HFFc6 (cell line): ENCODE data around the gene MTA1. TPM values are rescaled to one million over a fixed set of nuclear protein-coding genes. Genes with fewer than 3 reads are reported as not detected.

Source experiments
- DNase-seq: peaks from one replicate; pipeline ENCODE4 v3.0.0-alpha.2; 2018
- H3K27ac Mint-ChIP-seq: 2 replicates; pipeline ENCODE4 v1.8.0; 2020; ENCODE audit warnings: mild to moderate bottlenecking, mixed read lengths
- H3K27me3 Mint-ChIP-seq: 2 replicates; pipeline ENCODE4 v1.8.0; 2021; ENCODE audit warnings: mild to moderate bottlenecking, moderate library complexity, mixed read lengths; ENCODE audit not compliant: insufficient read depth
- H3K36me3 Mint-ChIP-seq: 2 replicates; pipeline ENCODE4 v1.8.0; 2021; ENCODE audit warnings: low read depth, mixed read lengths
- H3K4me1 Mint-ChIP-seq: 2 replicates; pipeline ENCODE4 v1.8.0; 2020; ENCODE audit warnings: low read depth, mixed read lengths
- H3K4me3 Mint-ChIP-seq: 2 replicates; pipeline ENCODE4 v1.8.0; 2020; ENCODE audit warnings: mild to moderate bottlenecking, moderate library complexity, mixed read lengths
- H3K9me3 Mint-ChIP-seq: 2 replicates; pipeline ENCODE4 v1.8.0; 2020; ENCODE audit warnings: mild to moderate bottlenecking, mixed read lengths
- CTCF ChIP-seq: fragments of 200-600 bp; sonication (generic); IDR thresholded peaks from 2 replicates; pipeline ENCODE4 v1.5.0; 2021; ENCODE audit warnings: antibody characterized with exemption, mild to moderate bottlenecking
- total RNA-seq, 6 experiments: library from RNA; stranded (reverse); fragmentation: NEBNext Ultra II Directional; extraction: Animal tissue kit (Norgen Biotek cat#: 25700); gene quantifications; 2 replicates in 1 of 6; 3 replicates in 5 of 6; pipeline ENCODE4 v1.2.3, GENCODE V29; 2021

The MTA1 gene
- total RNA-seq, 6 experiments from 2014 or later = 67.5 to 71.3 (median 69.2) TPM

DNA sequence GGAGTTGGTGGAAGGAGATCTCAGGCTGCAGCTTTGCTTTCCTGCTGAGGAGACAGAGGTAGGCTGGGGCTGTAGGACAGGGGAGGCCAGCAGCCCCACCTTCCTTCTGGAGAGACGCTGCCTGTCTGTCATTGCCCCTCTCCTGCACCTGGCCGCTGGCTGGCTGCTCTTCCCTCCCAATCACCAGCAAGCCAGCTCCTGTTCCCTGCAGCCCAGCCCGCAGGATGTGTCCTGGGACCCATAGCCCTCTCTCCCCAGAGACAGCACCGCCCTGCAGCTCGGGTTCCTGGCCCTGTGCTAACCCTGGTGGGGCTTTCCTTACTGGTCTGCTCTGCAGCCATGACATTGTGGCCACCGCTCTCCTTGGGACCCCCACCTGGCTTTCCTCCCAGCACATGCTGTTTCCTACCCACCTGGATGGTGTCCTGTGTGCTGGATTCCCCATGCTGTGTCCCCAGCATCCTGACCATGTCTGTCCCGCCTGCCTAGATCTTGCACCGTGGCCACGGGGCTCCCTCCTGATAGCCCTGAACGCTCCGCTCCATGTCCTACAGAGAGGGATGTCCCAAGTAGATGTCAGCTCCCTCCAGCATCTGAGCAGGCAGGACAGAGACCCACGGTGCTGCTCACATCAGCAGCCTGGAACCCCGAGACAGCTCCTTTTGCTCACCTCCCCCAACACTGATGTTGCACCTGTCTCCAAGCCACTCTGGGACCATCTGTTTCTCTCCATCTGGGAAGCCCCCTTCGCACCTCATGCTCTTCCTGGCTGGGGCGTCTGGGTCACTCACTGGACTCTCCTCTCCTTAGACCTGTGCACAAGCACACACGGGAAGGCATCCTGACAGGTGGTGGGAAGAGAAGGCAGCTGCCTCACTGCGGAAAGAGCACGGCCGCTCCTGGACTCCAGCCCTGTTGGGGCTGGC is 1.1 kb upstream of the MTA1 start:
- H3K27ac Mint-ChIP-seq = peak overlapping the region; percentile 58
- peaks cover 3% of the 10 kb centered on the region; the same call in 1 of the 2 replicates for H3K27me3 Mint-ChIP-seq
- no peak for TF ChIP-seq CTCF
- DNase-seq = no peak
- H3K36me3 Mint-ChIP-seq = no peaks in the 10 kb centered on the region
- H3K4me3 Mint-ChIP-seq = peak overlapping the region; percentile 76
- H3K4me1 Mint-ChIP-seq = peaks cover 21% of the 10 kb centered on the region
- H3K9me3 Mint-ChIP-seq = no peaks in the 10 kb centered on the region

DNA sequence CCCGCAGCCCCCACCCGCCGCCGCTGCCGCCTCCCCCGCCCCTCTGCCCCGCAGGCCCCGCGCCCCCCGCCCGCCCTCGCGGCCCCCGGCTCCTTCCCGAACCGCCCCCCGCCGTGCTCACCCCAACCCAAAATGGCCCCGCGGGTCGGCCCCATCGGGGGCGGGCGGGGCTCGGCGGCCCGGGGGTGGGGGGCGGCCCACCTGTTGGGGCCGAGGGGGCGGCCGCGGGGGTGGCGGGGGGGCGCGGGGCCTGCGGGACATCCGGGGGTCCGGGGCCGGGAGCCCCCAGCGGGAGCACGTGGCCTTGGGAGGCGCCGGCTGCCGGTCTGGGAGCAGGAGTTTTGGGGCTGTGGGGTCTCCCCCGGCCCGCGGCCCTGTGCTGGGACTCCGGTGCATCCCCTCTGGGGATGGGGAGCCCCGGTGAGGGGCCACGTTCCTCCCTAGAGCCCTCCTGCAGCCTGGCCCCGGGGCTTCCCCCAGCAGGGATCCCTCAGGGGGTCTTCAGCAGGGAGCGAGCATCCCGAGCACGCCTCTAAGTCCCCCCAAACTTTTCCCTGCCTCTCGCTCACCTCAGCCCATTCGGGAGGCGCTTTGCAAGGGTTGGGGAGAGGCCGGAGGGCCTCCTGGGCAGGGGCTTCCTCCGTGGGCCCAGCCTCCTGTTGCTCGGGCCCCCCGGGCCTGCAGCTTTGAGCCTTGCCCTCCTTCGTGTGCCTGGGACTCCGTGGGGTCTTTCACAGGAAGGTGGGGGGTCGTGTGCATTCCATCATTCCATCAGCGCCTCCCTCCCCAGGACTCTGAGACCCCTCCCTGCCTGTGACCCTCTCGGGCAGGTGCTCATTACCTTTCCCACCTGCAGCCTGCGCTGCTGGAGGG is 710 bp downstream of the MTA1 start:
- Mint-ChIP-seq H3K27me3 (no peaks in the 10 kb centered on the region; the same call in 1 of the 2 replicates), H3K4me1 (peaks cover 21% of the 10 kb centered on the region), H3K9me3 (no peaks in the 10 kb centered on the region), H3K27ac (peak overlapping the region; percentile 83), H3K4me3 (peak overlapping the region; percentile 92), H3K36me3 (no peaks in the 10 kb centered on the region)
- no peak for DNase-seq
- TF ChIP-seq CTCF = no peak

- no peak for DNase-seq
- H3K4me1 Mint-ChIP-seq = peaks cover 21% of the 10 kb centered on the region
- TF ChIP-seq CTCF = no peak
- H3K27ac Mint-ChIP-seq = peak overlapping the region; percentile 83
- no peaks in the 10 kb centered on the region for H3K9me3 Mint-ChIP-seq
- H3K27me3 Mint-ChIP-seq = no peaks in the 10 kb centered on the region; the same call in 1 of the 2 replicates
- peak overlapping the region; percentile 92 for H3K4me3 Mint-ChIP-seq
- no peaks in the 10 kb centered on the region for H3K36me3 Mint-ChIP-seq
Measured at GRCh38 chr14:105420974-105421674, 1.5 kb downstream of the MTA1 start.

DNA sequence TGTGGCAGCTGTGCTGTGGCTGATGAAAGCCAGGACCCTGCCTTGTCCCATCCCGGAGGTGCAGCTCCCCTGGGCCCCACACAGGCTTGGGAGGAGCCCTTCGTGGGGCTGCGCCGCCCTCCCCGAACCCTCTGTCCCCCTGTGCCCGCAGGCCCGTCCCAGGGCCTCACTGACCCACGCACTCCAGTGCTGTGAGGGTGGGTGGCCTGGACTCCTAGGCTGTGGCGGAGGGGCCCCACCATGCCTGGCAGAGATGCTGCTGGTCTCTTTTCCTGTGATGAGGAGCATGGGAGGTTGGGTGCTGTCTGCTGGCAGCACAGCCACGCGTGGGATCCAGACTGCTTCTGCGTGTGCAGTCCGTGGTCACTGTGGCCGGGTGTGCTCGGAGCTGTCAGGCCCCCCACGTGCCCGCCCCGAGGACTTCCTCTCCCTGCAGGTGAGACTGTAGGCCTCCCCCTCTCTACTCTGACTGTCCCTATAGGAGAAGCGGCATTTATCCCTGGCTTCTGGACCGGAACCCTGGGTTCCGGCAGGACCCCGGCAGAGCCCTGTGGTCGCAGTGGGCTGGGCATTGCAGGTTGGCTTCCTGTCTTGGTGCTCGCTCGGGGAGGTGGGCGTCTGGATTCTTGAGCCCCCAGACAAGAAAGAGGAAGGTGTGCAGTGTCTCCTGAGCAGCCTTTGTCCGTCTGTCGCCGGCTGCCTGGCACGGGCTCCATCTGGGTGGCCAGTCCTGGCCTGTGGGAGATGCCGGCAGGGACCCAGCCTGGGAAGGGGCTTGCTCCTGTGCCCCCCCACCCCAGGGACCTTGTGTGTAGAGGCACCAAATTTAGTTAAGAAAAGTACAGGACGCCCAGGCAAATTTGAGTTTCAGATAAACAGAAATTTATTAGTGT is 2.3 kb downstream of the MTA1 start:
- Mint-ChIP-seq H3K9me3 (0 out of 2 replicates have a peak, but pooled peaks cover 4% of the 10 kb centered on the region), H3K36me3 (peaks cover 3% of the 10 kb centered on the region), H3K27me3 (no peaks in the 10 kb centered on the region; the same call in 1 of the 2 replicates), H3K27ac (no peak overlapping the region; the same call in 1 of the 2 replicates), H3K4me1 (peaks cover 21% of the 10 kb centered on the region), H3K4me3 (peak overlapping the region; percentile 92)
- no peak for TF ChIP-seq CTCF
- DNase-seq = no peak
